Upper lobe of left lung (tissue), 4 donors: ENCODE data around the gene TWIST1.

Experiments
- CTCF ChIP-seq, 6 experiments: fragments of 450-650 bp in 4 of 6; fragments of 200-600 bp in 2 of 6; sonication (generic) in 2 of 6; IDR thresholded peaks; one replicate each; pipeline ENCODE4 v1.5.1; 2016 to 2019; ENCODE audit warnings: antibody characterized with exemption in 6 of 6
- EP300 ChIP-seq, 4 donors: sonication (generic); formaldehyde crosslinking; IDR thresholded peaks; one replicate each; pipeline ENCODE4 v1.5.1; 2017; ENCODE audit warnings: antibody characterized with exemption in 4 of 4, control low read depth in 2 of 4

- TF ChIP-seq EP300 (IDR thresholded peaks at IDR 0.05) = no peak
- TF ChIP-seq CTCF (IDR thresholded peaks at IDR 0.05) = no peak
Measured at GRCh38 chr7:19090526-19090925, 26.9 kb downstream of the TWIST1 start.
